GM04504 (cell line): Measurements from ENCODE around the gene FOXP3.
A peak's percentile ranks its signal among the peaks of the same experiment; 100 is the strongest.

Source experiments
- DNase-seq: peaks from one replicate; pipeline ENCODE4 v3.0.0-alpha.2; 2012; ENCODE audit warnings: low read depth

FOXP3 gene

DNA sequence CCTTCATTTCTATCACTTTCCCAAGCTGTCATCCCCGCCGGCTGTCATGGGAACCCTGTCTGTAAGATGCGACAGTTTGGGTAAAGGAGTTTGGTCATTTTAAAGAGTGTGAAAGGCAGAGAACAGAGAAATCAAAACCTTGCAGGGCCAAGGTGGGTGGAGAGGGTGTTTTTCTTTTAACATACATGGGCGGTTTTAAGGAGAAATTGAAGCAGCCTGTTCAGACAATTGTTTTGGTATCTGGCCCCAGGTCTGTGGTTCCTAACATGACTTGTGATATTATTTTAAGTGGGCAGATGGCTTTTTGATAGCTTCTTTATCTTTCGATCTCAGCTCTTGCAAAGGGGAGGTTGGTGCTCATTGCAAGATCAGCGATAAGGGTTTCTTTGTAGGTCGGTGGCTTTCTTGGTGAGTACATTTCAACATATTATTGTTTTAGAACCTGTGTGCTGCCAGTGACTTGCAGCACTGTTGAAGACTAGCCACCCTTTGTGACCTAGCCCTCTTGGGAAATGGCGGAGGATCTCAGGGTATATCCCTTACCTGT is 8.7 kb upstream of the FOXP3 start:
- no peak for DNase-seq

DNA sequence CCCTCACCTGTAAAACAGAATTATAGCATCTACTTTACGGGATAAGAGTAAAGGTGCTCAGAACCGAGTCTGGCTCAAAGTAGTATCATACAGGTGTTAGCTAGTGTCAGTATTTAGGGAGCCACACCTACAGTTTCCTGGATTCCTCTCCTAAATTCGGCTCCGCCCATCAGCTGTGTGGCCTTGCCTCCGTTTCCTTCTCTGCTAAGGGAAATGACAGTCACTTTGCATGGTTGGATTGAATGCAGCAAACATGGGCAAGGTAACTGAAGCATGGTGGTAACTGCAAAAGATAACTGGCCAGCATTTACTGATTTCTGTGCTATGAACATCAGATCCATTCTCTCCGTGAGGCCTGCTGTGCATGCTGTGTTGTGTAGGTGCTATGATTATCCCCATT is 7.9 kb upstream of the FOXP3 start:
- DNase-seq = no peak

DNA sequence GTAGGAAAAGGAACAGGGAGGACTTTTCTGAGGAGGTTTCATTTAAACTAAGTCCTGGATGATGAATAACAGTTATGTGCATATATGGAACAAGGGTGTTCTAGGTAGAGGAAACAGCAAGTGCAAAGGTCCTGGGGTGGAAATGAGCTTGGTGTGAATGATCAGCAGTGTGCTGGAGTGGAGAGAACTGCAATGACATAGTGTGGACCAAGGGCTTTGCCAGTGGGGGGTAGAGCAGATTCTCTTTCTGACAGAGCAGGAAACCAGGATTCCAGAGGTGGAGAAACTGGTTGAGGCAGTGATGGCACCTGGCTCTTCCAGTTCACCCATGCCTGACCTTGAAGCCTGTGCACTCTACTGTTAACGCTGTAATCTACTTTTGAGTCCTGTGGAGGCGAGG is 6.8 kb upstream of the FOXP3 start:
- no peak for DNase-seq

DNA sequence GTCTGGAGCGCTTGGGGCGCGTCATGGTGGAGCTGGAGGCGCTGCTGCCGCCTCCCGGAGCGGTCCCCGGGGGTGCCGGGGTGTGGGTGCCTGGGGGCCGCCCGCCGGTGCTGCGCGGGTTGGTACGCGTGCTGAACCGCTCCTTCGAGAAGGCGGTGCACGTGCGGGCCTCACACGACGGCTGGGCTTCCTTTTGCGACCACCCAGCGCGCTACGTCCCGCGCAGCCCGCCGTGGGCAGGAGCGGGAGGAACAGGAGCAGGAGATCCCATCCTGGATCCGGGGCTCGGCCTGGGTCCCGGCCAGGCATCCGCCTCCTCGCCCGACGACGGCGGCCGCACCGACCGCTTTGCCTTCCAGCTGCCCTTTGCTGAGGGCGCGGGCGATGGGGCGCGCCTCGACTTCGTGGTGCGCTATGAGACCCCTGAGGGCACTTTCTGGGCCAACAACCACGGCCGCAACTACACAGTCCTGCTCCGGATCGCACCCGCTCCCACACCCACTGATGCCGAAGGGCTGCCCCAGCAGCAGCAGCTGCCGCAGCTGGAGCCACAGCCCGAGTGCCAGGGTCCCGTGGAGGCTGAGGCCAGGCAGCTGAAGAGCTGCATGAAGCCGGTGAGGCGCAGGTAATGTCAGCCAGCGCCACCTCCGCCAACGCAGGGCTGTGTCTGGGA is 5.9 kb upstream of the FOXP3 start:
- DNase-seq = no peak

DNA sequence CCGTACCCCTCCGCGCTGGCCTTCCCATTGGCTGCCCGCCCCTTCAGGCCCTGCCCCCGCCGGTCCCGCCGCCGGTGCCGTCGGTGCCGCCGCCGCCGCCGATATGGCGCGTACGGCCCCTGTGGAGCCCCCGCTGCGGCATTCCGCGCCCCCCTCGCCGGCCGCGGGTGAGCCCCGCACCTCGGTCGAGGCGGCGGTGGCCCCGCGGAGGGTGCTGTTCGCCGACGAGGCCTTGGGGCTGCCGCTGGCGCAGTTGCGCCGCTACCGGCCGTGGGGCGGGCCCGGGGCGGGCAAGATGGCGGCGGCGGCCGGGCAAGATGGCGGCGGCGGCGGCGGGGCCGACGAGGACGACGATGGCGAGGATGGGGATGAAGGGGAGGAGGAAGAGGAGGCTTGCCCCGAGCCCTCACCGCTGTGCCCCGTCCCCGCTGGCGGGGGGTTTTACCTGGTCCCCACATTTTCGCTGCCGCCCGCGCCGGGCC is 5.3 kb upstream of the FOXP3 start, which contains the start of gene PPP1R3F:
PPP1R3F (plus strand) TSS at position 27 of the 482 bp plus-strand sequence; CDS start at position 104, 77 bp downstream.
- no peak for DNase-seq

DNA sequence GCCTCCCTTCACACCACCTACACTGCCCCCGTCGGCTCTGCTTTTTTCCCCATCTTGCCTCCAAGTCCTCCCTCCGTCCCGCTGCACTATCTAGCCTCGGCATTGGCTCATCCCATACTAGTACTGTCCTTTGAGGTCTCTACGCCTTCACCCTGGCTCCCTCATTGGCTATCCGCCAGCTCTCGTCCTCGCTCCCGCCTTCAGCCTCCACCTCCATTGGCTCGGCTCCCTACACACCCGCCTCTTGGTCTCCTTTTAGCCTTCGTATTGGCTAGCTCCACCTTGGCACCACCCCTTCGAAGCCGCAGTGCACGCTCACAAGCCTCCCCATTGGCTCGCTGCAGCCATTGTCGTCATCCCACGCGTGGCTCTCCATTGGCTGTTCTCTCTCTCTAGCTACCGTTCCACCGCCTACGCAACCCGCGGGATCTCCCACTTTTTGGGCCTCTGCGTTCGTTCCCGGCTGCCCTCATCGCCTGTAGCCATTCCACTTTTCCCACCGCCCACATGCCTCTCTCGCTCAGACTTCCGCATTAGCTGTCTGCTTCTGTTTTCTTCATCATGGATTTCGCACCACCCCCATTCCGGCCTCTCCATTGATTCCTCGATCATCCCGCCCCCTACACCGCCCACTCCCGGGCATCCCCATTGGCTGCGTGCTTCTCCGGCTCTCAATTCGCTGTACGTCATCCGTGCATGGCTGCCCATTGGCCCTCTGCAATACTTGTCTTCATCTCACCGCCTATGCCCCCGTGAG is 4.7 kb upstream of the FOXP3 start:
- peak; percentile 91 for DNase-seq

GRCh38 chrX:49268702-49269009 is 4.1 kb upstream of the FOXP3 start:
- DNase-seq = no peak

DNA sequence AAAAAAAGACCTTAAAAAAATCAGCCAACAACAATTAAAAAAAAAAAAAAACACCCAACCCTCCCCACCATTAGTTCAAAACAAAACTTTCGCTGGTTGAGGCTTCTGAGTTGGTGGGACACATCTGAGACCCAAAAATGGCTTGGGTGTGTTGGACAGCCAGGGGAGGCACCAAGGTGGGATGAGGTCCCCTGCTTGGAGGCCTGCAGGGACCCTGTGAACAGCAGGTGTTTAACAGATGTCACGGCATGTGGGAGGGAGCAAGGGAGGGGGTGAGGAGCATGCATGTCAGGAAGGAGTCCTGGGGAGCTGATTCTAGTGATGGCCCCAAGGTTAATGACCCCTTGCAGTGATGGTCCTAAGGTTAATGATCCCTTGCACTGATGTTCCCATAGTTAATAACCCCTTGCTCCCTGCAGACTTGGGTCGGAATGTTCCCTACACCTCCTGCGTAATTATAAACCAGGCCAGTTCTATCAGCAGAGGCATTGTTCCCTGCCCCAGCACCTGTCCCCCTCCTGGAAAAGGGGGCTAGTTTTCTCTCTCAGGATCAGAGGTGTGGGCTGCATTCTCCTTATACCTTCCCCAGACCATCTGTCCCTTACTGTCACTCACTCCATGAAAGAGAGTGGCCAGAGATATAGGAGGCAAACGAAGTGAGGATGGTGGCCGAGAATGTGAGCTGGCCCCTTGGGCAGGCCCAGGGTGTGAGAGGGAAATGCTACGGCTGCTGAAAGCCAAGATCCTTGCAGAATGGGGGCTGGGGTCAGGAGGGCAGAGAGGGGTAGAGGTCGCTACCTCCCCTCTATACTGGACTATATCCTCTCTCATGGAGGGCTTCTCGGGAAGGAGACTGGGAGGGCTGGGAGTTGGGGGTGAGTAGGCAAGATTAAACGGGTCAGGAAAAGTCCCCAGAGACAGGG is 2.3 kb upstream of the FOXP3 start:
- DNase-seq = no peak

GRCh38 chrX:49263631-49264030 is 879 bp downstream of the FOXP3 start:
- no peak for DNase-seq

DNA sequence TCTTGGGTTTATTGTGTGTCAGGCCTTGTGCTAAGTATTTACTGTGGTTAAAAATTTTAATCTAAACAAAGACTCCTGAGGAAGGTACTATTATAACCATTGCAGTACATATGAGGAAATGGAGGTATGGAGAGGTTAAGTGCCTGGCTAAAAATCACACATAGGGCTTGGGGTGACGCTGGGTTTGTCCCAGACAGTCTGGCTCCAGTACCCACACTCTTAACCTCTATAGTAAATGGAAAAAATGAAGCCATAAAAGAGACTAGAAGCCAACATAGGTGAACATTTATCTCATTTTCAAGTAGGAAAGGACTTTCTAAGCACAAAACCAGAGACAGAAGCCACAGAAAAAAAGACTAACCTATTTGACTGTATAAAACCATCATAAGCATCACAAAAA is 1.9 kb downstream of the FOXP3 start:
- no peak for DNase-seq

GRCh38 chrX:49260221-49260985 is 4.1 kb downstream of the FOXP3 start:
- no peak for DNase-seq

- no peak for DNase-seq
These were observed 5.8 kb downstream of the FOXP3 start for GRCh38 chrX:49258749-49259124.

DNA sequence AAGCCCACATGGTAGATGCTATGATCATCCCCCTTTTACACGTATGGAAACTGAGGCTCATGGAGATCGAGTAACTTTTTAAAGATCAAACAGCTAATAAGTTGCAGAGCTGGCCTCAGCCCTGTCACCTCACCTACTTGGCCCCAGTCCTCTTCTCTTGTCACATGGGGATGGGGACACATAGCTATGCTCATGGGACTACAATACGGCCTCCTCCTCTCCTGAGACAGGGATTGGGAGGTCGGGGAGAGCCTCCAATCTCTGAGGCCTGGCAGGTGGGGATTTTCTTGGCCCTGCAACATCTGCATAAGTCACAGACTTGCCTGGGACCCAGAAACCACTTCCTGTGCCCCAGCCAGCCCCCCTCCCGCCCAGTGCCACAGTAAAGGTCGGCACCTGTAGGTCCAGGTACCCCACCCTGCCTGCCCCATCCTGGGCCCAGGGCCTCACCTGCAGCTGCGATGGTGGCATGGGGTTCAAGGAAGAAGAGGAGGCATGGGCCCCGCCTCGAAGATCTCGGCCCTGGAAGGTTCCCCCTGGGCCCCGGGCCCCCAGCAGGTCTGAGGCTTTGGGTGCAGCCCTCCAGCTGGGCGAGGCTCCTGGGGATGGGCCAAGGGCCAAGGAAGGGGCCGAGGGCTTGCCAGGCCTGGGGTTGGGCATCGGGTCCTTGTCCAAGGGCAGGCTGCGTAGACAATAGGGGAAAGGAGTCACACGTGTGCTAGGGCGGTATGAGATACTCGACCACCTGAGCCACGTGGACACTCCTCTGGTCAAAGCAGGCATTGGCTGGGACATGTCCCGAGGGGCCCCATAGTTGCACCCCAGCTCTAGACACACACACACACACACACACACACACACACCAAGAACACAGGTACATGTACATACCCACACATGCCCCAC is 6.4 kb downstream of the FOXP3 start:
- no peak for DNase-seq

- no peak for DNase-seq
These were observed 7.3 kb downstream of the FOXP3 start for GRCh38 chrX:49257074-49257790.

GRCh38 chrX:49256268-49256995 is 8.1 kb downstream of the FOXP3 start:
- DNase-seq = no peak

DNA sequence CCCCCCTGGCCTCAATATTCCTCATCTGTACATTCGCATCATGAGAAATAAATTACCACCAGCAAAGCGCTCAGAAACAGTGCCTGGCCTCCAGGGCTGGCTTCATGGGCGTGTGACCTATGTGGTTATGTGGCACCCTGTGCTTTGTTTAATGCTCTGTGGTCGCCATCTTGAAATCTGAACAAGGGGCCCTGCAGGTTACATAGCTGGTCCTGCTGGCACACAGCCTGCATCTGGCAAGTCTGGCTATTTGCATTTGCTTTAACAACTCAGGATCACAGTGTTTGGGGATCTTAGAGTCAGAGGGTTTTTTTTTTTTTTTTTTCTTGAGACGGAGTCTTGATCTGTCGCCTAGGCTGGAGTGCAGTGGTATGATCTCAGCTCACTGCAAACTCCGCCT is 9.9 kb downstream of the FOXP3 start:
- DNase-seq = no peak

DNA sequence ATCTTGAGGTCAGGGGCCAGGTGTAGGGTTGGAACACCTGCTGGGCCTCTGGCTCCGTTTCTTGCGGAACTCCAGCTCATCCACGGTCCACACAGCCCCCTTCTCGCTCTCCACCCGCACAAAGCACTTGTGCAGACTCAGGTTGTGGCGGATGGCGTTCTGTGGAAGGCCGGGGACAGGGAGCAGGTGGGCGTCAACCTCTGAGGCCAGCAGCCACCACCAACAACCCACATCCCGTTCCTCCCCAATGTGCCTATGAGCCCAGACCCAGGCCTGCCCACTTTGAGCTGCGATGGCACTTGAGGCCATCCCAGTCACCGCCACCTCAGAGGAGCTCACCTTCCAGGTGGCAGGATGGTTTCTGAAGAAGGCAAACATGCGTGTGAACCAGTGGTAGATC is 13.2 kb downstream of the FOXP3 start:
- DNase-seq = no peak

GRCh38 chrX:49250578-49250977 is 13.9 kb downstream of the FOXP3 start:
- no peak for DNase-seq

GRCh38 chrX:49250066-49250465 is 14.4 kb downstream of the FOXP3 start:
- DNase-seq = no peak
